Smooth muscle cell (in vitro differentiated cells): ENCODE results near the gene CDK5R2. TPM values are rescaled to one million over a fixed set of nuclear protein-coding genes. Genes with fewer than 3 reads are reported as not detected.

Experiments used
- DNase-seq: peaks from one replicate; lab custom pipeline; 2025; ENCODE audit not compliant: unreplicated experiment; lab: John Stamatoyannopoulos, UW
- H2AFZ ChIP-seq: fragments of 200-600 bp; sonication (generic); 2 replicates; pipeline ENCODE4 v1.6.0; 2016; ENCODE audit warnings: antibody characterized with exemption, low read depth, mild to moderate bottlenecking
- H3F3A ChIP-seq: fragments of 200-600 bp; sonication (generic); 2 replicates; pipeline ENCODE4 v1.6.0; 2017; ENCODE audit warnings: antibody characterized with exemption, low read depth
- H3K27ac ChIP-seq: fragments of 200-600 bp; sonication (generic); 2 replicates; pipeline ENCODE4 v1.5.1; 2016; ENCODE audit warnings: low read depth, mild to moderate bottlenecking
- H3K27me3 ChIP-seq: fragments of 200-600 bp; sonication (generic); 2 replicates; pipeline ENCODE4 v1.6.1; 2016; ENCODE audit warnings: low read depth, mild to moderate bottlenecking
- H3K36me3 ChIP-seq: fragments of 200-600 bp; sonication (generic); 2 replicates; pipeline ENCODE4 v1.5.1; 2016; ENCODE audit warnings: low read depth
- H3K4me1 ChIP-seq: fragments of 200-600 bp; sonication (generic); 2 replicates; pipeline ENCODE4 v1.5.1; 2016; ENCODE audit warnings: low read depth
- H3K4me2 ChIP-seq: fragments of 200-600 bp; sonication (generic); 2 replicates; pipeline ENCODE4 v1.6.0; 2016; ENCODE audit warnings: mild to moderate bottlenecking
- H3K4me3 ChIP-seq: fragments of 200-600 bp; sonication (generic); 2 replicates; pipeline ENCODE4 v1.5.1; 2016; ENCODE audit warnings: mild to moderate bottlenecking
- H3K79me2 ChIP-seq: fragments of 200-600 bp; sonication (generic); 2 replicates; pipeline ENCODE4 v1.6.0; 2016; ENCODE audit warnings: low read depth, mild to moderate bottlenecking
- H3K9ac ChIP-seq: fragments of 200-600 bp; sonication (generic); 2 replicates; pipeline ENCODE4 v1.6.0; 2016; ENCODE audit warnings: low read depth
- H3K9me3 ChIP-seq: fragments of 200-600 bp; sonication (generic); replicated peaks from 2 replicates; pipeline ENCODE4 v1.5.1; 2016; ENCODE audit warnings: low read depth
- H4K20me1 ChIP-seq: fragments of 200-600 bp; sonication (generic); 2 replicates; pipeline ENCODE4 v1.6.0; 2016; ENCODE audit warnings: low read depth
- CTCF ChIP-seq: fragments of 200-600 bp; sonication (generic); IDR thresholded peaks from 2 replicates; pipeline ENCODE4 v1.5.1; 2017; ENCODE audit warnings: borderline replicate concordance, mild to moderate bottlenecking, antibody characterized with exemption; ENCODE audit not compliant: insufficient read depth, poor library complexity, severe bottlenecking
- WGBS: methylation state at CpG from one replicate; pipeline ENCODE4 v1.1.7; 2016; ENCODE audit warnings: low lambda C conversion rate; 5-methylcytosine and 5-hydroxymethylcytosine counted together
- microRNA counts: library from miRNA; unstranded; fragments of <30 nt; microRNA quantifications from one replicate; lab custom pipeline; 2016
- microRNA-seq: library from miRNA; unstranded; fragments of <30 nt; microRNA quantifications from one replicate; pipeline ENCODE4, GENCODE V29; 2016; ENCODE audit warnings: borderline number of aligned reads
- polyA plus RNA-seq: library from polyadenylated mRNA; unstranded; fragments of >200 nt; fragmentation: Nextera tagmentation; extraction: Ambion mirVana; gene quantifications from 2 replicates; pipeline ENCODE4 v1.2.1, GENCODE V29; 2016
- small RNA-seq: library from RNA; depleted of rRNA; stranded (forward); fragments of <200 nt; gene quantifications from one replicate; pipeline ENCODE3, GENCODE V24; 2014
- total RNA-seq: library from RNA; depleted of rRNA; stranded (reverse); fragments of >200 nt; gene quantifications from 2 replicates; pipeline ENCODE4 v1.2.3, GENCODE V29; 2014

The CDK5R2 gene
- total and polyA plus RNA-seq, 2 experiments from 2014 or later: 0.62 TPM; not detected in 1

DNA sequence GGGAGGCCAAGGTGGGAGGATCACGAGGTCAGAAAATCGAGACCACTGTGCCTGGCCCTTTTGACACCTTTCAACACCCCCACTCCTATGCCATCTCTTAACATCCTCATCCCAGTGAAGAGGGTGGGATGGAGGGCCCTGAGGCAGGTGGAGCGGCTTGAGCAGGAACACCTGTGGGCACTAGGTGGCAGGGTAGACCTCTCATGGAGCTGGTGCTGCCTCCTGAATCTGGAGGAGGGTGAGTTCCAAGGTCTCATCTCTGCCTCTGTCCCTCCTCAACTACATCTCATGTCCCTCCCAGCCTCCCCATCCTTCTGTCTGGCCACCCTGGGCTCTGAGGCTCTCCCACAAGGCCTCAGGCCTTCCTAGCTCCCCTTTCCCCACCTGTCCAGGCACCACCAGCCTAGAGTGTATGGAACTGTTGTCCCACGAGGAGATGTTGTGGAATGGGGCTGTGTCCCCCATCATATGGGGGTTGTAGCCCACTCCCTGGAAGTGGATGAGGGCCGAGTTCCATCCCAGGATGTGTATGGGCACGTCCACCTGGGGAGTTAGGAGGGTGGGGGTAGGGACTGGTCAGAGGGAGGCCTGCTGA, 50.8 kb downstream of the CDK5R2 start:
- H3F3A ChIP-seq: no peaks in the 10 kb centered on the region
- DNase-seq: no peak
- no peak overlapping the region for H3K4me2 ChIP-seq
- WGBS: 34% methylated on average over 6 of the region's 6 CpGs
- no peaks in the 10 kb centered on the region for H4K20me1 ChIP-seq
- H3K36me3 ChIP-seq: no peaks in the 10 kb centered on the region
- no peaks in the 10 kb centered on the region for H3K9me3 ChIP-seq
- no peak overlapping the region for H3K4me3 ChIP-seq
- H3K9ac ChIP-seq: no peak overlapping the region
- H3K79me2 ChIP-seq: no peaks in the 10 kb centered on the region
- TF ChIP-seq CTCF: no peak
- peaks cover 28% of the 10 kb centered on the region for H3K27me3 ChIP-seq
- no peaks in the 10 kb centered on the region for H3K4me1 ChIP-seq
- no peak overlapping the region for H3K27ac ChIP-seq
- no peak overlapping the region for H2AFZ ChIP-seq

GRCh38 chr2:219010873-219011272, 51.4 kb downstream of the CDK5R2 start:
- no peak for TF ChIP-seq CTCF
- 64% methylated on average over 5 of the region's 5 CpGs for WGBS
- H3K79me2 ChIP-seq: no peaks in the 10 kb centered on the region

More at GRCh38 chr2:219010873-219011272, 51.4 kb downstream of the CDK5R2 start:
- Histone ChIP-seq H3K4me2 (no peak overlapping the region), H3F3A (no peaks in the 10 kb centered on the region), H3K9ac (no peak overlapping the region), H2AFZ (no peak overlapping the region), H3K27me3 (peaks cover 22% of the 10 kb centered on the region), H3K4me3 (no peak overlapping the region), H3K27ac (no peak overlapping the region), H4K20me1 (no peaks in the 10 kb centered on the region), H3K36me3 (no peaks in the 10 kb centered on the region), H3K4me1 (no peaks in the 10 kb centered on the region), H3K9me3 (no peaks in the 10 kb centered on the region)
- DNase-seq: no peak

MicroRNA genes within 50 kb of the gene (microRNA counts, 767-probe panel; counts per million panel counts)
- 183 counts per million for microRNA hsa-miR-375 (lab: Ali Mortazavi, UCI)

Small RNA genes within 50 kb of the gene (microRNA-seq; reads per million reads assigned to microRNA genes)
- gene MIR375: 170 reads per million, percentile 63 among the genes with 10 or more reads in this experiment

Small RNA genes within 50 kb of the gene (small RNA-seq; reads per million reads assigned to genes)
- gene MIR375 (11.7 reads per million, percentile 80 among the genes with 10 or more reads in this experiment), gene RNU6-642P (not detected)

Other genes with a start within 250 kb of the CDK5R2 start
- gene TTLL4, start 248.8 kb upstream of the CDK5R2 start, total RNA-seq: 21.5 and 38.3 TPM in 2 replicates
- 22.5 and 24.3 TPM in 2 replicates for gene TTLL4, start 248.8 kb upstream of the CDK5R2 start, polyA plus RNA-seq
- 9.6 and 11.2 TPM in 2 replicates for gene CYP27A1, start 177.5 kb upstream of the CDK5R2 start, total RNA-seq
- gene CYP27A1, start 177.5 kb upstream of the CDK5R2 start, polyA plus RNA-seq: 11.5 and 14.9 TPM in 2 replicates
- not detected in 2 replicates for gene PRKAG3, start 127.9 kb upstream of the CDK5R2 start, total RNA-seq
- not detected in 2 replicates for gene PRKAG3, start 127.9 kb upstream of the CDK5R2 start, polyA plus RNA-seq
- 9.3 and 12.1 TPM in 2 replicates for gene WNT6, start 99.9 kb upstream of the CDK5R2 start, total RNA-seq
- 7.9 and 44.6 TPM in 2 replicates for gene WNT6, start 99.9 kb upstream of the CDK5R2 start, polyA plus RNA-seq
- 3.5 and 3.6 TPM in 2 replicates for gene WNT10A, start 78.8 kb upstream of the CDK5R2 start, total RNA-seq
- gene WNT10A, start 78.8 kb upstream of the CDK5R2 start, polyA plus RNA-seq: 2.3 and 21.2 TPM in 2 replicates
- not detected in 2 replicates for gene FEV, start 25.5 kb downstream of the CDK5R2 start, total RNA-seq
- not detected in 2 replicates for gene FEV, start 25.5 kb downstream of the CDK5R2 start, polyA plus RNA-seq
- not detected in 2 replicates for gene CRYBA2, start 33.8 kb downstream of the CDK5R2 start, total RNA-seq
- gene CRYBA2, start 33.8 kb downstream of the CDK5R2 start, polyA plus RNA-seq: not detected in 2 replicates
- not detected in 2 replicates for gene CFAP65, start 81.8 kb downstream of the CDK5R2 start, total RNA-seq
- not detected in 2 replicates for gene CFAP65, start 81.8 kb downstream of the CDK5R2 start, polyA plus RNA-seq
- gene IHH, start 101.3 kb downstream of the CDK5R2 start, total RNA-seq: 0.09 TPM in 1 of 2 replicates, not detected in the other
- not detected in 2 replicates for gene IHH, start 101.3 kb downstream of the CDK5R2 start, polyA plus RNA-seq
- 6.0 and 13.6 TPM in 2 replicates for gene NHEJ1, start 201.1 kb downstream of the CDK5R2 start, total RNA-seq
- 8.5 and 8.6 TPM in 2 replicates for gene NHEJ1, start 201.1 kb downstream of the CDK5R2 start, polyA plus RNA-seq
- not detected in 2 replicates for gene SLC23A3, start 210.4 kb downstream of the CDK5R2 start, total RNA-seq
- 0.40 TPM in 1 of 2 replicates, not detected in the other for gene SLC23A3, start 210.4 kb downstream of the CDK5R2 start, polyA plus RNA-seq
- gene CNPPD1, start 217.3 kb downstream of the CDK5R2 start, total RNA-seq: 11.6 and 14.8 TPM in 2 replicates
- gene CNPPD1, start 217.3 kb downstream of the CDK5R2 start, polyA plus RNA-seq: 26.0 and 35.3 TPM in 2 replicates
- gene RETREG2, start 218.6 kb downstream of the CDK5R2 start, total RNA-seq: 48.7 and 49.8 TPM in 2 replicates
- 57.2 and 66.6 TPM in 2 replicates for gene RETREG2, start 218.6 kb downstream of the CDK5R2 start, polyA plus RNA-seq
- gene ZFAND2B, start 247.1 kb downstream of the CDK5R2 start, total RNA-seq: 19.1 and 29.7 TPM in 2 replicates
- gene ZFAND2B, start 247.1 kb downstream of the CDK5R2 start, polyA plus RNA-seq: 48.3 and 56.3 TPM in 2 replicates